ENCODE data around the gene DLG5. TPM values are rescaled to one million over a fixed set of nuclear protein-coding genes. Genes with fewer than 3 reads are reported as not detected.
"Not testable (repeated sequence)": the region's sequence is repeated elsewhere in the genome, so short reads cannot be mapped to it uniquely, and the experiment has no call there.

The DLG5 gene
- total RNA-seq, 1 experiment from 2014 or later = 22.6 TPM

DNA sequence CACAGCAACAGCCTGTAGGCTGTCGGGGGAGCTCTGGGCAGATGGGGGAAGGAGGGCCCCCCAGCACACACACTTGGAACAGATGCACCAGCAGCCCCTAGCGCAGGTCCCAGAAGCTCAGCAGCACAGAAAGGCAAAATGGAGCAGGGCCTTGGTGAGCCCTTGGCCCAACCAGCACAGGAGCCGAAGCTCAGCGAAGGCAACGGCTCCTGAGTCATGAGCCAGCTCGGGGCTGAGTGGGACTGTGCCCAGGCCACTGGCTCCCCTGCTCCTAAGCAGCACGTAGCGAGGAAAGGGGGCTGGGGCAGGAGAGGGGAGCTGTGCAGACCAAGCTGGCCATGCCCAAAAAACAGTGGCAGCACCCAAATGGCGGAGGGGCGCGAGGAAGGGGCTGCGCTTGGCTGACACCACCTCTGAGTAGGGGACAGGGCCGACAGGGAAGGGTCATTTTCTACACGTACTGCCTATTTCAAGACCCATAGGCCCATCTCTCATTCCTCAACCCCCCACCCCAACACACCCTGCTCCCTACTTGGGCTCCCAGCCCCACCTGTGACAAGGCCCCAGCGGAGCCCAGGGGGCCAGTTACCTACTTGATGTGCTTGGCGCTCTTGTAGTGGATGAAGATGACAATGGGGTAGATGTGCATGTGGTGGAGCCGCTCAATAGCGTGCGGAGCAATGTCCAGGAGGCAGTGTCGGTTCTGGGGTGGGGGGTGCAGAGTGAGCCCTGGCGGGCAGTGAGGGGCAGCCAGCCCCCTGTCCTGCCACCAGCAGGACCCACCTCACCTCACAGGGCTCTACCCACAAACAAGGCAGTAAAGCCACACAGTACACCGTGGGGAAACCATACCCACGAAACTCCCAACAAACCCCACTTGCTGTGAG is 132.1 kb downstream of the DLG5 start:
- no peak for DNase-seq (ENCODE audit: low read depth)

DNA sequence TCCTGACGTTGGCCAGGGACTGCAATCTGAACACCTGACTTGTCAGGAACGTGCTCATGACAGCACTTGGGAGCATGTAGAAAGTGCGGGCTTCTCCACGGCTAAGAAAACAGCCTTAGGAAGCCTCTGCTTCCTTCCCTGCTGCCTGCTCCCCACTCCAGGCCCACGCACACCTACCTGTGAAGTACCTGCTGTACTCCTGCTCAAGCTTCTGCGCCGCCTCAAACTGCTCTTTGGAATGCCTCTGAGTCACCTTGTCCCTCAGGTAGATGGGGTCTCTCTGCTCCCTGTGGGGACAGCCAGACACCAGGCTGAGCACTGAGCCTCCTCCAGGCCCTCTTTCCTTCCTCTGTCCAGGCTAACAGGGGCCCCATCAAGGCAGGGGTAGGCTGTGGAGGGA is 132.7 kb downstream of the DLG5 start:
- no peak for DNase-seq (ENCODE audit: low read depth)

GRCh38 chr10:77792155-77792554 is 134.4 kb downstream of the DLG5 start:
- DNase-seq (ENCODE audit: low read depth) = no peak

DNA sequence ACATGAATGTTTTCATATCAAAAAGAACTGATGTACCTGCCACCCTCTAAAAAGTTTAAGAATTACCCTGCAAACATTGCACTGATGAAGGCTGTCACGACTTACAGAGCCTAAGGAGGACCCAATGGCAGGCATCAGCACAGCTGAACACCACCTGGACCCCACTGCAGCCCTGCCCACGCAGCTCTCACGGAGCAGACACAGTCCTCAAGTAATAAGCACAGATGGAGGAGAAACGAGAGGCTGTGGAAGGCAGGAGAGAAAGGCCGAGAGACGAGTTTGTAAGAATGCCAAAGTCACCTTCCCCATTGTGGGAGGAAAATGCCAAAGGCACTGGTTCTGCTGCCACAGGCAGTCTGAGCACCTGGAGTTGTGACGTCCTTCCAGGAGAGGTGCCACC is 135.0 kb downstream of the DLG5 start:
- no peak for DNase-seq (ENCODE audit: low read depth)

DNA sequence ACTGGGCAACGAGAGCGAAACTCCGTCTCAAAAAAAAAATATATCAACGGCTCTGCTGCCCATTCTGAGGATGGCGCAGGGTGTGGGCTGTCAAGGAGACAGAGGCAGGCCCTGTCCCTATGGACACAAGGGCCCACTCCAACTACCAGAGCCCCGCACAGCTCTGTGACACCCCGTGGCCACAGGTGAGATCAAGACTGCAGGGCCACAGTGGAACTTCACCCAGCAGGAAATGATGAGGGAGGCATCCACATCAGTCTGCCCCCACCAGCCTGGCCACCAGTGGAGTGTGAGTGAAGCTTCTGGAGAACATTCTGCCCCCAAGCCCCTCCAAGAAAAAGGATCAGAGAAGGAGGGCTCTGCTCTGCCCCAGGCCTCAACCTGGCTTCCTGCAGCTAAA is 136.7 kb downstream of the DLG5 start:
- no peak for DNase-seq (ENCODE audit: low read depth)

- no peak for DNase-seq (ENCODE audit: low read depth)
Measured at GRCh38 chr10:77789016-77789415, 137.5 kb downstream of the DLG5 start.

- no peak for DNase-seq (ENCODE audit: low read depth)
Measured at GRCh38 chr10:77788496-77789010, 138.0 kb downstream of the DLG5 start.

- DNase-seq (ENCODE audit: low read depth) = no peak
Measured at GRCh38 chr10:77787440-77787839, 139.1 kb downstream of the DLG5 start.

DNA sequence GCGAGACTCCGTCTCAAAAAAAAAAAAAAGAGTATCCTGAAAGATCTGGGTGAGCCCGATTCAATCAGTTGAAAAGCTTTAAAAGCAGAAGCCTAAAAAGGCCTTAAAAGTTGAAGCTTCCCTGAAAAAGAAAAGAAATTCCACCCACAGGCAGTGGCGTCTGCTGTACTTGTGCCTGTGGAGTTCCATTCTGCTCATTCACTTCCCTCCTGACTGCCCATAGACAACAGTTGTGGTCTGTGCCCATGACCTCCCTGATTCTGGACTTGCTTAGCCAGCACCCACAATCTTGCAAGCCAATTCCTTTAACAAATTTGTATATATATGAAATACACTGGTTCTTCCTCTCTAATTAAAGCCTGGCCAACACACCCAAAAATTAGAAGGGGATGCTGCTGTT is 141.7 kb downstream of the DLG5 start:
- DNase-seq (ENCODE audit: low read depth) = peak; percentile 83

DNA sequence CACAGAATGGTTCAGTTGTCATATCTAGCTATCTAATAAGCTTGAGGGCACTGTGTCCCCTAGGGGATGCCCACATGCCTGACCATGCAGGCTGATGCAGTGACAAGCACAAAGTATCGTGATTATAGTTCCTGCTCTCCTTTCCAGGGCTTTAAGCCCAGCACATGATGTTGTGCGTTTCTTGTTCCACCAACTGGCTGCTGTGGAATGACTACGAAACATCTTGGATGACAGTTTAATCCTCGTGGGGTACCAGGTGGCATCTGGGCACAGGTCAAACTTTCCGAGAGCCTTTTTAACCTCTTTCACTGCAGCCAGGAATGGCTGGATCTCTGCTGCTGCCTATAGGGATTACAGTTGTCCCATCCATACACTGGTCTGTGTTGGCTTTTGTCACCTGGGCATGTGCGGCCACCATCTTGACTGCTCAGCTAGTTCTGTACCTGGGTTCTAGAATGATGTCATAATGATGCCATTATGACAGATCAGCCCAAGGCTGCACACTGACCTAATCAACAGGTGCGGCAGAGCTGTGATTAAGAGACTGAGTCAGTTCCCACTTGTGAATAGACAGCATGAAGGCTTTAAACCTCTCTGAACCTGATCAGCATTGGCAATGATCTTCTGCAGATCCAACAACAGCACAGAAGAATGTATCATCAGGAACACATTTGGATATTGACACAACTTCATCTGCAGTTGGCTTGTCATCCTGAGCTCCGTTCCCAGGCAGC is 144.1 kb downstream of the DLG5 start:
- no peak for DNase-seq (ENCODE audit: low read depth)

GRCh38 chr10:77781451-77782327 is 144.9 kb downstream of the DLG5 start:
- DNase-seq (ENCODE audit: low read depth) = no peak

DNA sequence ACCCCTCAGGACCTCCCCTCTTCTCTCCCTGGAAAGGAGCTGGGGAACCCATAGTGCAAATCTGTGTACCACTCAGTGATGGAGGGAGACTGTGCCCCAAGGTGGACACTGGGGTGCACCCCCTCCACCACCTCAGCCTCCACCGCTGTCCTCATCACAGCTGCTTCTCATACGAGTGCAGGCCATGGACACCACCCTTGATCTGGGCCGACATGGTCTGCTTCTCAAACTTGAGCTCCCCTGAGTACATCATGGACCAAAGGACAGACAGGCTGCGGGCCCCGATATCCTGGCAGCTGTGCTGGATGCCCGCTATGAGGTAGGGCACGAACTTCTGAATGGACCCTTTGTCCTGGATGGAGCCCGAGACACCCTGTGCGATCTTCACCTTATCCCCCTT is 146.4 kb downstream of the DLG5 start:
- DNase-seq (ENCODE audit: low read depth) = no peak

GRCh38 chr10:77776487-77776886 is 150.1 kb downstream of the DLG5 start:
- no peak for DNase-seq (ENCODE audit: low read depth)

- DNase-seq (ENCODE audit: low read depth) = peak; percentile 62
Measured at GRCh38 chr10:77774940-77775391, 151.6 kb downstream of the DLG5 start.

- DNase-seq (ENCODE audit: low read depth) = no peak
Measured at GRCh38 chr10:77773631-77774426, 152.7 kb downstream of the DLG5 start.

DNA sequence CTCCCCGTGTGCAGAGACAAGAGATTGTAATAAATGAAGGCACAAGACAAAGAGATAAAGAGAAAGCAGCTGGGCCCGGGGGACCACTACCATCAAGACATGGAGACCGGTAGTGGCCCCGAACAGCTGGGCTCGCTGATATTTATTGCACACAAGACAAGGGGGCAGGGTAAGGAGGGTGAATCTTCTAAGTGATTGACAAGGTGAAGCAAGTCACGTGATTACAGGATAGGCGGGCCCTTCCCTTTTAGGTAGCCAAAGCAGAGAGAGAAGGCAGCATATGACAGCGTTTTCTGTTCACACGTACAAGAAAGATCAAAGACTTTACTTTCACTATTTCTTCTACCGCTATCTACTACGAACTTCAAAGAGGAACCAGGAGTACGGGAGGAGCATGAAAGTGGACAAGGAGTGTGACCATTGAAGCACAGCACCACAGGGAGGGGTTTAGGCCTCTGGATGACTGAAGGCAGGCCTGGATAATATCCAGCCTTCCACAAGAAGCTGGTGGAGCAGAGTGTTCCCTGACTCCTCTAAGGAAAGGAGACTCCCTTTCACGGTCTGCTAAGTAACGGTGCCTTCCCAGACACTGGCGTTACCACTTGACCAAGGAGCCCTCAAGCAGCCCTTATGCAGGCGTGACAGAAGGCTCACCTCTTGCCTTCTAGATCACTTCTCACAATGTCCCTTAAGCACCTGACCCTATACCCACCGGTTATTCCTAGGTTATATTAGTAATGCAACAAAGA is 153.5 kb downstream of the DLG5 start:
- DNase-seq (ENCODE audit: low read depth) = not testable (repeated sequence)

DNA sequence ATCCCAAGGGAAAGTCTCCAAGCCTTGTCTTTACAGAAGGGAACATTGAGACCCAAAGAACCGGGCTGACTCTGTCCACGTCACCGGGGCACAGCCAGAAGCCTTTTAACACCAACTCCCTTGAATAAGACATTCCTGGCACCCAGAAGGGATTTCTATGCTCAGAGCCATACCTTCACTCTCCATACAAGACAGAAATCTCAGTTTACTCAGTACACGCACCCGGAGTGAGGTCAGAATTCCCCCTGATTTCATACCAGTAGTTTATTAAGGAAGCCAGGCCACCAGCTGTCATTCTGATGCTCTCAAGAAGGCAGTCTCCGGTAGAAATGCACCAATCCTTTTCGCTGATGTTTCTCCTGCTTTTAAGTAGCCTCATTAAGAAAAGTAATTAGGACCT is 154.7 kb downstream of the DLG5 start:
- DNase-seq (ENCODE audit: low read depth) = no peak

- peak; percentile 61 for DNase-seq (ENCODE audit: low read depth)
Measured at GRCh38 chr10:77771450-77771849, 155.1 kb downstream of the DLG5 start.

GRCh38 chr10:77770868-77771175 is 155.7 kb downstream of the DLG5 start:
- DNase-seq (ENCODE audit: low read depth) = no peak

All from LHCN-M2 (cell line).